PC-3 (cell line): Measurements from ENCODE around the gene CEP95.

Source experiments
- EZH2phosphoT487 ChIP-seq: fragments of 300-600 bp; sonication (generic); IDR thresholded peaks from 2 replicates; pipeline ENCODE4 v1.6.1; 2018; ENCODE audit warnings: mild to moderate bottlenecking, antibody characterized with exemption, low read length, borderline replicate concordance
- TF ChIP-seq, protein P1 (sequence below): fragments of 300-600 bp; sonication (generic); conservative IDR thresholded peaks from 2 replicates; pipeline ENCODE4 v1.5.1; 2017; ENCODE audit warnings: antibody characterized with exemption, low read depth, mild to moderate bottlenecking, low read length

DNA sequence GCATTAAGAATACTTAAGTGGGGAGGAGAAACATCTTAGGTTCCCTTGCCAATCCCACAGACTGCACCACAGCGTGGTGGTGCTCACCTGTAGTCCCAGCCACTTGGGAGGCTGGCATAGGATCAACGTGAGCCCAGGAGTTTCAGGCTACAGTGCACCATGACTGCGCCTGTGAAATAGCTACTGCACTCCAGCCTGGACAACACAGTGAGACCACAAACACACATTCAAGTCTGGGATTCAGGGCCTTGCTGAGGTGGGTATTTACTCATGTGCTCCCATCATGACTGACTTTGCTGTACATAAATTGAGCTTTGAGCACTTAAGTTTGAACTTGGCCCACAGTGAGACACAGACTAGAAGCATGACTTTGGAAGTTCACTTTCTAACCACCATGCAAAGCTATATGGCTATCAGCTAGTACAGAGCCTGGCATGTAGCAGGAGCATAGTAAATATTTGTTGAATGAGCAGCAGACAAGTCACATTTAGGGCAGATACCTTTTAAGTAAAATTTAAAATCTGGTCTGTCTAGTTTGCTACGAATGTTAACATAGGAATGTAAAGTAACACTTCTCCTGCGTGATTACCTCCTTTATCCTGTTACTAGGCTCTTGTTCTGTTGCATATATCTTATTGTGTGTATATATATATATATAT is 33.5 kb downstream of the CEP95 start:
- TF ChIP-seq, protein P1, sequence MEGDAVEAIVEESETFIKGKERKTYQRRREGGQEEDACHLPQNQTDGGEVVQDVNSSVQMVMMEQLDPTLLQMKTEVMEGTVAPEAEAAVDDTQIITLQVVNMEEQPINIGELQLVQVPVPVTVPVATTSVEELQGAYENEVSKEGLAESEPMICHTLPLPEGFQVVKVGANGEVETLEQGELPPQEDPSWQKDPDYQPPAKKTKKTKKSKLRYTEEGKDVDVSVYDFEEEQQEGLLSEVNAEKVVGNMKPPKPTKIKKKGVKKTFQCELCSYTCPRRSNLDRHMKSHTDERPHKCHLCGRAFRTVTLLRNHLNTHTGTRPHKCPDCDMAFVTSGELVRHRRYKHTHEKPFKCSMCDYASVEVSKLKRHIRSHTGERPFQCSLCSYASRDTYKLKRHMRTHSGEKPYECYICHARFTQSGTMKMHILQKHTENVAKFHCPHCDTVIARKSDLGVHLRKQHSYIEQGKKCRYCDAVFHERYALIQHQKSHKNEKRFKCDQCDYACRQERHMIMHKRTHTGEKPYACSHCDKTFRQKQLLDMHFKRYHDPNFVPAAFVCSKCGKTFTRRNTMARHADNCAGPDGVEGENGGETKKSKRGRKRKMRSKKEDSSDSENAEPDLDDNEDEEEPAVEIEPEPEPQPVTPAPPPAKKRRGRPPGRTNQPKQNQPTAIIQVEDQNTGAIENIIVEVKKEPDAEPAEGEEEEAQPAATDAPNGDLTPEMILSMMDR = no peak
- no peak for TF ChIP-seq EZH2phosphoT487
